ENCODE measurements around the gene SLC52A3. TPM values are rescaled to one million over a fixed set of nuclear protein-coding genes. Genes with fewer than 3 reads are reported as not detected.

The SLC52A3 gene
- total RNA-seq, 1 donor from 2014 or later: 1.6 TPM

DNA sequence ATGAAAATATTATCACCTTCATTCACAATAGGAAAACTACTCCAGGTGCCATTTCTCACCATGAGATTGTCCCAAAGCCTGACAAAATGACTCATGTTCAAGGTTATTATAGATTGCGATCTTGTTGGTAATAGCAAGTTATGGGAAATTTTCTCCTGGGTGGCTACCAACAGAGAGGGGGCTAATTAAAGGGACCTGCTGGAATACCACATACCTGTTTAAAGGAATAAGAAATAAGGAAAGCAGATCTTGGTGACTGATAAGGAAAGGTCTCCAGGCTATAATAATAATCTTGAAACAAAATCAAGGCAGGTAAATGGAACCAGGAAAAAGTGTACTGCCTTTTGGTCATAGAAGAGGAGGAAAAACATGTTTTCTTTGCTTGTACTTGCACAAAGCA lies 1.4 kb downstream of the SLC52A3 start:
- peak; percentile 3 for DNase-seq (ENCODE audit: low read depth)

GRCh38 chr20:764255-764654 lies 4.0 kb downstream of the SLC52A3 start:
- no peak for DNase-seq (ENCODE audit: low read depth)

GRCh38 chr20:761418-762381 lies 6.6 kb downstream of the SLC52A3 start:
- DNase-seq (ENCODE audit: low read depth): no peak

GRCh38 chr20:760751-761417 lies 7.4 kb downstream of the SLC52A3 start:
- no peak for DNase-seq (ENCODE audit: low read depth)

DNA sequence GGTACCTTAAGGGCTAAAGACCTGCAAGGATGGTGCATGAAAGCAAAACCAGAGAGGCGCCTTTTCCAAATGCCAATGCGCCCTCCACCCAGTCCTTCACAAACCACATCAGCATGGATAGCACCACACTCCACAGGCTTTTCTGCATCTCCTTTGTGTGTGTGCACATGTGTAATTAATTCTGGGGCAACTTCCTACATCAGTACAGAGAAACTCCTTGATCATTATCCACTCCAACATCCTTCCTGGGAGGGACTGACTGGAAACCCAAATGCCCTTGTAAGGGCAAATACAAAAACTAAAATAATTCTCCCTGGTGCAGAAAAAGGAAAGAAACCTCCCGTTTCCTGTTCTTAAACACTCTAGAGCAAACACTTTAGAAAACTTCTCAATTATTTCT lies 10.8 kb downstream of the SLC52A3 start:
- no peak for DNase-seq (ENCODE audit: low read depth)

- DNase-seq (ENCODE audit: low read depth): no peak
Measured at GRCh38 chr20:755941-756340, 12.4 kb downstream of the SLC52A3 start.

GRCh38 chr20:754904-755303 lies 13.4 kb downstream of the SLC52A3 start:
- no peak for DNase-seq (ENCODE audit: low read depth)

DNA sequence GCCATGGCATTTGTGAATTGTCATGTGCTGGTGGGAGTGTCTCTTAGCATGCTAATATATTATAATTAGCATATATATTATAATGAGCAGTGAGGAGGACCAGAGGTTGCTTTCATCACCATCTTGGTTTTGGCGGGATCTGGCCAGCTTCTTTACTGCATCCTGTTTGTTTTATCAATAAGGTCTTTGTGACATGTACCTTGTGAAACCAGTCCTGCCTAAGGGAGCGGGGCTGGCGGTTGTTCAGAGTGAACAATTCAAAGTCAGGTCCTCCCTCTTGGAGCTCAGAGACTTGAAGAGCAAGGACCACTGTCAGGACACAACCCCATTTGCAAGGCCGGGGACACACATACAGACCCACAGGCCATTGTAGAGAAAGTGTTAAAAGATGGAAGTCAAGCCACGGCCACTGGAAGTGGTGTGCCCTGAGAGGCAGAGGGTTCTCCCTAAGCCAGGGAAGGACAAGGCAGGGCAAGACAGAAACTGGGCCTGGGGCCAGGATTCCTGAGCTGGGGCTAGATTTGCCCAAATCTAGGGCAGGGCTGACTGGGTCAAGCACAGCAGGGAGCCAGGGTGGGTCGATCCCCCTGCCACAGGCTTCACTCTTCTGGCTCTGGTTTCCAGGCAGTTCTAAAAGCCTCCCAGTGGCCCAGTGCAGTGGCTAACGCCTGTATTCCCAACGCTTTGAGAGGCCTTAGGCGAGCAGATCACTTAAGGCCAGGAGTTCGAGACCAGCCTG lies 14.2 kb downstream of the SLC52A3 start:
- DNase-seq (ENCODE audit: low read depth): no peak

GRCh38 chr20:753136-753535 lies 15.2 kb downstream of the SLC52A3 start:
- DNase-seq (ENCODE audit: low read depth): no peak

DNA sequence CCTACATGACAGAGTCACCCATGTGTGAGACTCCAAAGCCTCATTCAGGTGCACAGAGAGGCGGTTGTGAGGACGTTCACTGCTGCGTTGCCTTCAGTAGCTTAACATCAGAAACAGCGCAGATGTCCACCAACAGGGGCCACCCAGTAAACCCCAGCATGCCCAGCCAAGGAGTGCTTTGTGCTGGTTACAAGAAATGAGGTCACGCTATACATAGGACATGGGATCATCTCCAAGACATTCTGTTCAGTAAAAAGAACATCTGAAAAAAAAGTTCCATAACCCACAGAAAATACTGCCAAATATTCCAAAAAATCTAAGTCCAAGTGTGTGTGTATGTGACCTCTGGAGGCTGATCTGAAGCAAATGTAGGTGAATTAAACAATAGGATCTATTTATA lies 16.0 kb downstream of the SLC52A3 start:
- DNase-seq (ENCODE audit: low read depth): no peak

DNA sequence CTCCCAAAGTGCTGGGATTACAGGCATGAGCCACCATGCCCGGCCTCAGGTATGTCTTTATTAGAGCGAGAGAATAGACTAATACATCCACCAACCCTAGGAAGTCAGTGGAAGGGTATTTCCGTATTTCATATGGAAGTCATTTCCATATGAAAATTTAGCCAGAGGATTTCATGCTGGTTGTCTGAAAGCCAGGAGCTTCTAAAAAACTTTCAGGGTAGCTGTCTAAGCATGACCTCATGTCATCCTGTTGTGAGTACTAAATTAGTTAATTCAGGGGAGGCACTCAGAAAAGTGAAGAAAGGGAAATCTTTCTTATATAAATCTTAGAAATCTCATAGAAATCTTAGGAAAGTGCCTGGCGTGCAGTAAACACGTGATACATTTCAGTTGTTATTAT lies 16.5 kb downstream of the SLC52A3 start:
- DNase-seq (ENCODE audit: low read depth): no peak

DNA sequence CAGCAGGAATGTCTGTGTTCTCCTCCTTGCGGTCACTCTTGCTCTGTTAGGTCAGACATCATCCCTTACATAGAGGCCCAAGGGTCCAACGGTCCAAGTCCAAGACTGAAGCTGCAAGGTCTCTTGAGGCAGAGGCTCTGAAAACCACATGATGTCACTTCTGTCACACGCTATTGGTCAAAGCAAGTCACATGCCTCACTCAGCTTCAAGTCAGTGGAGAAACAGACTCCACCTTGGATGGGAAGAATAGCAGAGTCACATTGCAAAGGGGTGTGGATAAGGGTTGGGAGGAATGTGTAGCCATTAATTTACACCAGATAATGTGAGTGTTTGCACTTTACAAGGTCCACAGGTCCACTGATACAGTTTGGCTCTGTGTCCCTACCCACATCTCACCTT lies 17.5 kb downstream of the SLC52A3 start:
- DNase-seq (ENCODE audit: low read depth): peak; percentile 20

- no peak for DNase-seq (ENCODE audit: low read depth)
Measured at GRCh38 chr20:745683-746301, 22.5 kb downstream of the SLC52A3 start.

- no peak for DNase-seq (ENCODE audit: low read depth)
Measured at GRCh38 chr20:742156-742555, 26.1 kb downstream of the SLC52A3 start.

GRCh38 chr20:741620-742019 lies 26.7 kb downstream of the SLC52A3 start:
- DNase-seq (ENCODE audit: low read depth): no peak

- DNase-seq (ENCODE audit: low read depth): no peak
Measured at GRCh38 chr20:740162-740561, 28.1 kb downstream of the SLC52A3 start.

- no peak for DNase-seq (ENCODE audit: low read depth)
Measured at GRCh38 chr20:739736-740135, 28.6 kb downstream of the SLC52A3 start.

- DNase-seq (ENCODE audit: low read depth): no peak
Measured at GRCh38 chr20:733861-734260, 34.4 kb downstream of the SLC52A3 start.

- DNase-seq (ENCODE audit: low read depth): no peak
Measured at GRCh38 chr20:732727-733126, 35.6 kb downstream of the SLC52A3 start.

DNA sequence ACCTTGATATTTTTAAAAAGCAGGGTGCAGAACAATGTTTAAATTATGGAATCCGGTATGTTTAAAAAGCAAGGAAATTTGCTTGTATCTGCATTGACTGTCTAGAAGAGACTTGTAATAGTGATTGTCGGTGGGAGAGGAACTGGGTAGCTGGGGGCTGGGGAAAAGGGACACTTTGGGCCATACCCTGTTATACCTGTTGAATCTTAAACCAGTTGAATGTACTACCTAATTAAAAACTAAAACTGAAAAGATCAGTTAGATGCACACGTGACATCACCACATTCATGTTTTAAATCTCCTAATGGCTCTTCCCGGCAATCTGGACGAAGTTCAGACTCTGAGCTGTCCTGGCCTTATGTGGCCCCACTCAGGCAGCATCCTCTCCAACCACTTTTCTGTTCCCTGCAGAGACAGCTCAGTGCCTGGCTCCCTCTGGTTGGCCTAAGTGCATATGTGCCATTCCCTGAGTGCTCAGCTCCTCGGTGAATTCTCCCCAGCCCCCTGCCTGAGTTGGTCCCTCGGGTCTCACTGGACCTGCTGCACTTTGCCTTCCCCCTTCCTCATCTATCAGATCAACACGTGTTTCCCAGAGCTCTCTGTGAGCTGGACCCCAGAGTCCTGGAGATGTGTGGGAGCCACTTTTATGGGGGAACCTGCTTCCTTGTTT lies 36.3 kb downstream of the SLC52A3 start:
- no peak for DNase-seq (ENCODE audit: low read depth)

DNA sequence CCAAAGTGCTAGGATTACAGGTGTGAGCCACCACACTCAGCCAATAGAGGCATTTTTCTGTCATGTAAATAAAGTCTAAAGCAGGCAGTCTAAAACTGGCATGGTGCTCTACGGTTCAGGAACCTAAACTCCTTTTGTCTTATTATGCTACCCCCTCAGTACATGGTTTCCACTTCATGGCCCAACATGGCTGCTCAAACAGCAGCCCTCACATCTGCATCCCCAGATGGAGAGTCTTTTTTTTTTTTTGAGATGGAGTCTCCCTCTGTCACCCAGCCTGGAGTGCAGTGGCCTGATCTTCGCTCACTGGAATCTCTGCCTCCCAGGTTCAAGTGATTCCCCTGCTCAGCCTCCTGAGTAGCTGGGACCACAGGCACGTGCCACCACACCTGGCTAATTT lies 38.3 kb downstream of the SLC52A3 start:
- no peak for DNase-seq (ENCODE audit: low read depth)

All from renal cortical epithelial cell (primary cell).